Thyroid gland (tissue), 4 donors: ENCODE measurements around the gene LCN6.

Experiments
- CTCF ChIP-seq, 6 experiments: fragments of 200-600 bp in 3 of 6; fragments of 450-650 bp in 3 of 6; sonication (generic) in 3 of 6; IDR thresholded peaks; one replicate each; pipeline ENCODE4 v1.5.1; 2016 to 2019; ENCODE audit warnings: antibody characterized with exemption in 6 of 6, mild to moderate bottlenecking in 2 of 6, inconsistent platforms in 1 of 6, moderate library complexity in 1 of 6
- POLR2A ChIP-seq, 2 donors: fragments of 450-650 bp; IDR thresholded peaks; one replicate each; pipeline ENCODE4 v1.6.1; 2017; ENCODE audit warnings: antibody characterized with exemption in 2 of 2, mild to moderate bottlenecking in 2 of 2, moderate library complexity in 1 of 2

- no peak for TF ChIP-seq CTCF (IDR thresholded peaks at IDR 0.05)
- TF ChIP-seq POLR2A (IDR thresholded peaks at IDR 0.05) = no peak
These were observed 26.2 kb upstream of the LCN6 start for GRCh38 chr9:136774416-136775045.
